ENCODE results near the gene DBNDD1.

DNA sequence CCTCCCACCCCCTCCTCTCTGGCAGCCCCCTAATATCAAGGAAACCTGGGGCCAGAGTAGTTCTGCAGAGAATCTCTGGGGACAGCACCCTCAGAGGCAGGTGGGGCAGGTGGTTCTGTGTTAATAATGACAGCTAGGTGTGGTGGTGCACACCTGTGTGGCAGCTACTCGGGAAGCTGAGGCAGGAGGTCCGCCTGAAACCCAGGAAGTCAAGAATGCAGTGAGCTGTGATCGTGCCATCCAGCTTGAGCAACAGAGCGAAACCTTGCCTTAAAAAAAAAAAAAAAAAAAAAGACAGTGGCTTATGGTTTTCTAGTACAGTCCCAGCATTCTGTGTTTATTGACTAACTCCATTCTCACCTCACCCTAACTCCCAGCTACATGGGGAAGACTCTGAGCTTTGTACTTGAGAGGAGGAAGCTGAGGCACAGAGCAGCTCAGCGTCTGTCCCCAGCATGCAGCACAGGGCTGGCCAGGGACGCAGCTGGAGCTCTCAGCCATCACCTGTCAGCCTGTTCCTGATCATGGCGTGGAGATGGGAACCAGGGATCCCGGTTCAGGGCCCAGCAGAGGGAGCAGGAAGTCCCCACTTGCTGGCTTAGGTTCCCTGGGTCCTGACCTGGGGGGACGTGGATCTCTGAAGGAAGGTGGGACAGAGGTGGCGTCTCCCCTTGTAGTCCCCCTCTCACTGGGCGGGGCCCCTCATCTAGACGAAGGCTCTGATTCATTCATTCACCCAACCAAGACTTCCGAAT, 6.1 kb downstream of the DBNDD1 start:
- no peak for TF ChIP-seq POLR2A (IDR thresholded peaks at IDR 0.05; ENCODE audit: low read depth, low read length)
- TF ChIP-seq, protein P1, sequence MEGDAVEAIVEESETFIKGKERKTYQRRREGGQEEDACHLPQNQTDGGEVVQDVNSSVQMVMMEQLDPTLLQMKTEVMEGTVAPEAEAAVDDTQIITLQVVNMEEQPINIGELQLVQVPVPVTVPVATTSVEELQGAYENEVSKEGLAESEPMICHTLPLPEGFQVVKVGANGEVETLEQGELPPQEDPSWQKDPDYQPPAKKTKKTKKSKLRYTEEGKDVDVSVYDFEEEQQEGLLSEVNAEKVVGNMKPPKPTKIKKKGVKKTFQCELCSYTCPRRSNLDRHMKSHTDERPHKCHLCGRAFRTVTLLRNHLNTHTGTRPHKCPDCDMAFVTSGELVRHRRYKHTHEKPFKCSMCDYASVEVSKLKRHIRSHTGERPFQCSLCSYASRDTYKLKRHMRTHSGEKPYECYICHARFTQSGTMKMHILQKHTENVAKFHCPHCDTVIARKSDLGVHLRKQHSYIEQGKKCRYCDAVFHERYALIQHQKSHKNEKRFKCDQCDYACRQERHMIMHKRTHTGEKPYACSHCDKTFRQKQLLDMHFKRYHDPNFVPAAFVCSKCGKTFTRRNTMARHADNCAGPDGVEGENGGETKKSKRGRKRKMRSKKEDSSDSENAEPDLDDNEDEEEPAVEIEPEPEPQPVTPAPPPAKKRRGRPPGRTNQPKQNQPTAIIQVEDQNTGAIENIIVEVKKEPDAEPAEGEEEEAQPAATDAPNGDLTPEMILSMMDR (IDR thresholded peaks at IDR 0.05 in 2 of 3, conservative IDR thresholded peaks at IDR 0.05 in 1 of 3; ENCODE audit: control insufficient read depth in 2 of 3, extremely low read depth in 1 of 3, insufficient read depth in 1 of 3, low read depth in 3 of 3, low read length in 3 of 3), result no peak
- TF ChIP-seq, protein P2, sequence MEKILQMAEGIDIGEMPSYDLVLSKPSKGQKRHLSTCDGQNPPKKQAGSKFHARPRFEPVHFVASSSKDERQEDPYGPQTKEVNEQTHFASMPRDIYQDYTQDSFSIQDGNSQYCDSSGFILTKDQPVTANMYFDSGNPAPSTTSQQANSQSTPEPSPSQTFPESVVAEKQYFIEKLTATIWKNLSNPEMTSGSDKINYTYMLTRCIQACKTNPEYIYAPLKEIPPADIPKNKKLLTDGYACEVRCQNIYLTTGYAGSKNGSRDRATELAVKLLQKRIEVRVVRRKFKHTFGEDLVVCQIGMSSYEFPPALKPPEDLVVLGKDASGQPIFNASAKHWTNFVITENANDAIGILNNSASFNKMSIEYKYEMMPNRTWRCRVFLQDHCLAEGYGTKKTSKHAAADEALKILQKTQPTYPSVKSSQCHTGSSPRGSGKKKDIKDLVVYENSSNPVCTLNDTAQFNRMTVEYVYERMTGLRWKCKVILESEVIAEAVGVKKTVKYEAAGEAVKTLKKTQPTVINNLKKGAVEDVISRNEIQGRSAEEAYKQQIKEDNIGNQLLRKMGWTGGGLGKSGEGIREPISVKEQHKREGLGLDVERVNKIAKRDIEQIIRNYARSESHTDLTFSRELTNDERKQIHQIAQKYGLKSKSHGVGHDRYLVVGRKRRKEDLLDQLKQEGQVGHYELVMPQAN (conservative IDR thresholded peaks at IDR 0.05), result no peak
- TF ChIP-seq, protein P3, sequence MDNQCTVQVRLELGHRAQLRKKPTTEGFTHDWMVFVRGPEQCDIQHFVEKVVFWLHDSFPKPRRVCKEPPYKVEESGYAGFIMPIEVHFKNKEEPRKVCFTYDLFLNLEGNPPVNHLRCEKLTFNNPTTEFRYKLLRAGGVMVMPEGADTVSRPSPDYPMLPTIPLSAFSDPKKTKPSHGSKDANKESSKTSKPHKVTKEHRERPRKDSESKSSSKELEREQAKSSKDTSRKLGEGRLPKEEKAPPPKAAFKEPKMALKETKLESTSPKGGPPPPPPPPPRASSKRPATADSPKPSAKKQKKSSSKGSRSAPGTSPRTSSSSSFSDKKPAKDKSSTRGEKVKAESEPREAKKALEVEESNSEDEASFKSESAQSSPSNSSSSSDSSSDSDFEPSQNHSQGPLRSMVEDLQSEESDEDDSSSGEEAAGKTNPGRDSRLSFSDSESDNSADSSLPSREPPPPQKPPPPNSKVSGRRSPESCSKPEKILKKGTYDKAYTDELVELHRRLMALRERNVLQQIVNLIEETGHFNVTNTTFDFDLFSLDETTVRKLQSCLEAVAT (IDR thresholded peaks at IDR 0.05), result no peak
- TF ChIP-seq RFX5 (IDR thresholded peaks at IDR 0.05; ENCODE audit: low read depth, low read length), result no peak
